GM18511 (cell line): ENCODE measurements around the gene B4GALT1.
"Not testable (repeated sequence)": the region's sequence is repeated elsewhere in the genome, so short reads cannot be mapped to it uniquely, and the experiment has no call there.

Experiments used
- ATAC-seq: cut with Tn5 transposase; IDR thresholded peaks from one replicate; pipeline ENCODE4 v1.9.1; 2021; ENCODE audit warnings: mild to moderate bottlenecking, moderate library complexity; ENCODE audit not compliant: unreplicated experiment

B4GALT1 gene

GRCh38 chr9:33163433-33164137 lies 3.6 kb downstream of the B4GALT1 start:
- no peak for ATAC-seq

DNA sequence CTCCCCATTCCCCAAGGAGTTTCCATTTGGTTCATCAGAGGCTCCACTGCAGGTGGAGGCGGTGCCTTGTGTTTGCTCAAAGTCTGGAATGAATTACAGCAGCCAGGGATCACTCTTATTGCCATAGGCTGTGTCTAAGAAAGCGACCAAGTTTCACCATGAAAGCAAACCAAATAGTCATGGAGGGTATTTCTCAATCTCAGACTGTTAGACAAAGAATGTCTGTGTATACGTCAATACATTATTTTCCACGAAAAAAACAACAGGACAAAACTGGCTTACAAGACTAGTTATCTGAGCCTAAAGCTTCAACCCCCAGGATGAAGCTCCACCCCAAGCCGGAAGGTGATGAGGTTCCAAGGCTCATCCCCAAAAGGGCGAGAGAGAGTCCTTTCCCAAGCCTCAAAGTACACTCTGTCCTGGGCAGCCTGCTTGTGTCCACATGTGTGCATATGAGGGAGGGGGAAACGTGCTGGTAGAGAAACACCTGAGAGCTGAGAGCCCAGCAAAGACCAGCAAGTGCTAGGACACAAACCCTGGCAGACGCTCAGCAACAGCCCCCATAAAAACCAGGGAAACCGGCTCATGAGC lies 4.3 kb downstream of the B4GALT1 start:
- ATAC-seq = no peak

- ATAC-seq = no peak
These were observed 5.5 kb downstream of the B4GALT1 start for GRCh38 chr9:33161589-33162132.

GRCh38 chr9:33161011-33161588 lies 6.0 kb downstream of the B4GALT1 start:
- ATAC-seq = peak; percentile 21

DNA sequence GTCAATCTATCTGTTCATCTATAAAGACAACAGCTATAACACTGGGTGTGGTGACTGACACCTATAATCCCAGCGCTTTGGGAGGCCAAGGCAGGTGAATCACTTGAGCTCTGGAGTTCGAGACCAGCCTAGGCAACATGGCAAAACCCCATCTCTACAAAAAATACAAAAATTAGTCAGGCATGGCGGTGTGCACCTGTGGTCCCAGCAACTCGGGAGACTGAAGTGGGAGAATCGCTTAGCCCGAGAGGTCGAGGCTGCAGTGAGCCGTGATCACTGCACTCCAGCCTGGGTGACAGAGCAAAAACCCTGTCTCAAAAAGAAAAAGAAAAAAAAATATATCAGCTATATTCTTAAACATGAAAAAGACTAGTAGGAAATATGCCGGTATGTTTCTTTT lies 6.7 kb downstream of the B4GALT1 start:
- ATAC-seq = not testable (repeated sequence)

GRCh38 chr9:33159777-33160127 lies 7.4 kb downstream of the B4GALT1 start:
- ATAC-seq = peak; percentile 36

DNA sequence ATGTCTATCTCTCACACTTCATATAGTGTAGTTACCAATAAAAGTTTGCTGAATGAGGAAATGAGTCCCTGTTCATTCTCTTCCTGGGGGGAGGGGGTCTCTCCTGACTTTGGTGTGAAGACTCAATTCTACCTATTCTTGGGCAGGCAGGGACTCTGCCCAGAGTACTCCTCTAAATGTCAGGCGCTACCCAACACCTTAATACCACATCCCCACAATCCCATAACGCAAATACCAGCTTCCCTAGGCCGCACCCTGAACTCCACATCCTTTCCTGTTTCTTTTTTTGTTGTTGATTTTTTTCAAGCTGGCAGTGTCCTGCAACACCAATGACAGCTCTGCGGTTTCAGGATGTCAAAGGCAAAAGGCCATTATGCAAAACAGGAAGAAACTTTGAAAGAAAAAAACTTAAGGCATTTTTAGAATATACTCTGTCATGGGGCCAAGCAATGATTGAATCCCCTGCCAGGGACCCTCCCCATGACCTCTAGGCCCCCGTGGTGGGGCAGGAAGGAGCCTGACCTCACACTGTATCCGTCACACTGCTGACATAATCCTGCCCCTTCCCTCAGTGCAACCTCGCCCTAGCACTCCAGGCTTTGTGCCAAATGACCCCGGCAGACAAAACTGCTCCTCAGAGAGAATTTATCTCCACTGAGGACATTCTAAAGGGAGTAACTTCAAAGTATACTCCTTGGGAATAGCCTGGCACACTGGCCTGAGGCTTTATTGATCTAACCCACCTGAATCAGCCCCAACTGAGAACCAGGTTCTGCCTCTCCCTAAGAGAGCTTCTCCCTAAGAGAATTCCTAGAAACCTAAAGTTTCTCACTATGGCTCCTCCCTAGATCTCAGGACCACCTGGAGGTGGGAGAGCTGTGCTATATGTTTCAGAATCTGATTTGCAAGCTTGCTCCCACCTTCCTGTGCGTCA lies 8.0 kb downstream of the B4GALT1 start:
- ATAC-seq = peak; percentile 34

GRCh38 chr9:33157960-33158842 lies 8.9 kb downstream of the B4GALT1 start:
- ATAC-seq = peak; percentile 28

GRCh38 chr9:33155393-33155792 lies 11.7 kb downstream of the B4GALT1 start:
- no peak for ATAC-seq

GRCh38 chr9:33154371-33154770 lies 12.8 kb downstream of the B4GALT1 start:
- no peak for ATAC-seq

GRCh38 chr9:33153666-33154065 lies 13.5 kb downstream of the B4GALT1 start:
- ATAC-seq = peak; percentile 59

GRCh38 chr9:33153001-33153400 lies 14.1 kb downstream of the B4GALT1 start:
- ATAC-seq = no peak

DNA sequence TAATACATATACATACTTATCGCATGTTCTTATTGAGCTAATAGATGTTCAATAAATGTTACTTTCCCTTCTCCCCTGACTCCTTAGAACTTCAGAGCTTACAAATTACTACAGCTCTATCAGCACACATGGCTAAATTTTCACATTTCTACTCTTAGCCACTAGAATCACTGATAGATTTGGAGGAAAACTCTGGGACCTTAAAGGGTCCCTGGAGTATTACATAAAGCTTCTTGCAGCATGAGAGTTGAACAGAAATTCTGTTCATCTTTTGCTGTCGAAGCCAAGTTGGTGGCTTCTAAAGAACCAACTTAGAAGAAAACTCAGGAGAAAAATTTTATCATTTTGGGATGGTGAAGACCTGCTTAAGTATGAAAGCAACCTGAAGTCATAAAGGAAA lies 15.5 kb downstream of the B4GALT1 start:
- ATAC-seq = no peak

- ATAC-seq = no peak
These were observed 16.1 kb downstream of the B4GALT1 start for GRCh38 chr9:33151007-33151557.

- ATAC-seq = no peak
These were observed 18.6 kb downstream of the B4GALT1 start for GRCh38 chr9:33148367-33149014.

- no peak for ATAC-seq
These were observed 19.5 kb downstream of the B4GALT1 start for GRCh38 chr9:33147416-33148169.

DNA sequence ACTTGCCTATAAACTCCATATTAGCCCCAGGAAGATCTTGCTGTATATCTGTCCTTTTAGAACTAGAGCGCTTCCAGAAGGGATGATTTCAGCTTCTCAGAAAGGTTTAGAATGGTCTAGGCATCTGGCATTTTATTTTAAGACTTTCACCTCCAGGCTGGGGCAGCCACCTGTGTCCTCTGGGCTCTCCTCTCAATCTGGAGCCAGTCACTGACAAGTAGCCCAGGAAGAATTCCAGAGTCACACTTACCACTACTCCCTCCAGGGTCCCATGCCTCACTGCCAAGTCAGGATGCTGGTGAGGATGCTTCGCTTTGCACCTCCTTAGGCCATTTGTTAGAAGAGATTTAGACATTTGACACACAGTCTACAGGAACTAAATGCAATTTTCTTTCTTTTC lies 20.8 kb downstream of the B4GALT1 start:
- ATAC-seq = no peak

GRCh38 chr9:33144551-33144950 lies 22.6 kb downstream of the B4GALT1 start:
- no peak for ATAC-seq

- no peak for ATAC-seq
These were observed 23.9 kb downstream of the B4GALT1 start for GRCh38 chr9:33143241-33143661.
